ENCODE results near the gene KIFC3. TPM values are rescaled to one million over a fixed set of nuclear protein-coding genes. Genes with fewer than 3 reads are reported as not detected.

The KIFC3 gene
- total and polyA plus RNA-seq, 2 of the 13 experiments (the other 11 are each of a cell fraction or from before 2014, with no cell fraction given): 42.1 to 45.3 TPM

GRCh38 chr16:57826706-57827625 is 24.7 kb upstream of the KIFC3 start (continued):
- TF ChIP-seq ETV5 (CRISPR knock-in tag; IDR thresholded peaks at IDR 0.05; ENCODE audit: borderline replicate concordance) (peak; percentile 73), NFE2 (CRISPR knock-in tag; IDR thresholded peaks at IDR 0.05) (no peak), THRA (CRISPR knock-in tag; IDR thresholded peaks at IDR 0.05; ENCODE audit: borderline replicate concordance) (peak; percentile 99), NCOA1 (CRISPR knock-in tag; IDR thresholded peaks at IDR 0.05) (peak; percentile 91), NPAS2 (CRISPR knock-in tag; IDR thresholded peaks at IDR 0.05; ENCODE audit: borderline replicate concordance) (no peak), KLF9 (CRISPR knock-in tag; IDR thresholded peaks at IDR 0.05; ENCODE audit: low read depth) (no peak; the same call in 1 of the 2 replicates), ZNF121 (CRISPR knock-in tag; IDR thresholded peaks at IDR 0.05) (peak; percentile 59; the same call in 1 of the 2 replicates), ZNF687 (CRISPR knock-in tag; IDR thresholded peaks at IDR 0.05) (peak; percentile 99), POGZ (CRISPR knock-in tag; IDR thresholded peaks at IDR 0.05) (peak; percentile 66), SMARCC2 (IDR thresholded peaks at IDR 0.05) (no peak), ZNF350 (CRISPR knock-in tag; IDR thresholded peaks at IDR 0.05; ENCODE audit: borderline replicate concordance, low read depth) (peak; percentile 95), TCF7 (IDR thresholded peaks at IDR 0.05; ENCODE audit: low read depth) (no peak), KDM1A (CRISPR knock-in tag; IDR thresholded peaks at IDR 0.05) (no peak), RARG (CRISPR knock-in tag; IDR thresholded peaks at IDR 0.05; ENCODE audit: low read depth) (peak; percentile 93; the same call in 1 of the 2 replicates)
- TF ChIP-seq, protein P1, sequence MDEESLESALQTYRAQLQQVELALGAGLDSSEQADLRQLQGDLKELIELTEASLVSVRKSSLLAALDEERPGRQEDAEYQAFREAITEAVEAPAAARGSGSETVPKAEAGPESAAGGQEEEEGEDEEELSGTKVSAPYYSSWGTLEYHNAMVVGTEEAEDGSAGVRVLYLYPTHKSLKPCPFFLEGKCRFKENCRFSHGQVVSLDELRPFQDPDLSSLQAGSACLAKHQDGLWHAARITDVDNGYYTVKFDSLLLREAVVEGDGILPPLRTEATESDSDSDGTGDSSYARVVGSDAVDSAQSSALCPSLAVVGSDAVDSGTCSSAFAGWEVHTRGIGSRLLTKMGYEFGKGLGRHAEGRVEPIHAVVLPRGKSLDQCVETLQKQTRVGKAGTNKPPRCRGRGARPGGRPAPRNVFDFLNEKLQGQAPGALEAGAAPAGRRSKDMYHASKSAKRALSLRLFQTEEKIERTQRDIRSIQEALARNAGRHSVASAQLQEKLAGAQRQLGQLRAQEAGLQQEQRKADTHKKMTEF (CRISPR knock-in tag; IDR thresholded peaks at IDR 0.05): peak; percentile 82
- TF ChIP-seq, protein P2, sequence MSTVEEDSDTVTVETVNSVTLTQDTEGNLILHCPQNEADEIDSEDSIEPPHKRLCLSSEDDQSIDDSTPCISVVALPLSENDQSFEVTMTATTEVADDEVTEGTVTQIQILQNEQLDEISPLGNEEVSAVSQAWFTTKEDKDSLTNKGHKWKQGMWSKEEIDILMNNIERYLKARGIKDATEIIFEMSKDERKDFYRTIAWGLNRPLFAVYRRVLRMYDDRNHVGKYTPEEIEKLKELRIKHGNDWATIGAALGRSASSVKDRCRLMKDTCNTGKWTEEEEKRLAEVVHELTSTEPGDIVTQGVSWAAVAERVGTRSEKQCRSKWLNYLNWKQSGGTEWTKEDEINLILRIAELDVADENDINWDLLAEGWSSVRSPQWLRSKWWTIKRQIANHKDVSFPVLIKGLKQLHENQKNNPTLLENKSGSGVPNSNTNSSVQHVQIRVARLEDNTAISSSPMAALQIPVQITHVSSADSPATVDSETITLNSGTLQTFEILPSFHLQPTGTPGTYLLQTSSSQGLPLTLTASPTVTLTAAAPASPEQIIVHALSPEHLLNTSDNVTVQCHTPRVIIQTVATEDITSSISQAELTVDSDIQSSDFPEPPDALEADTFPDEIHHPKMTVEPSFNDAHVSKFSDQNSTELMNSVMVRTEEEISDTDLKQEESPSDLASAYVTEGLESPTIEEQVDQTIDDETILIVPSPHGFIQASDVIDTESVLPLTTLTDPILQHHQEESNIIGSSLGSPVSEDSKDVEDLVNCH (CRISPR knock-in tag; IDR thresholded peaks at IDR 0.05): 0 out of 2 replicates have a peak, but pooled peaks have one; percentile 64
- TF ChIP-seq, protein P3, sequence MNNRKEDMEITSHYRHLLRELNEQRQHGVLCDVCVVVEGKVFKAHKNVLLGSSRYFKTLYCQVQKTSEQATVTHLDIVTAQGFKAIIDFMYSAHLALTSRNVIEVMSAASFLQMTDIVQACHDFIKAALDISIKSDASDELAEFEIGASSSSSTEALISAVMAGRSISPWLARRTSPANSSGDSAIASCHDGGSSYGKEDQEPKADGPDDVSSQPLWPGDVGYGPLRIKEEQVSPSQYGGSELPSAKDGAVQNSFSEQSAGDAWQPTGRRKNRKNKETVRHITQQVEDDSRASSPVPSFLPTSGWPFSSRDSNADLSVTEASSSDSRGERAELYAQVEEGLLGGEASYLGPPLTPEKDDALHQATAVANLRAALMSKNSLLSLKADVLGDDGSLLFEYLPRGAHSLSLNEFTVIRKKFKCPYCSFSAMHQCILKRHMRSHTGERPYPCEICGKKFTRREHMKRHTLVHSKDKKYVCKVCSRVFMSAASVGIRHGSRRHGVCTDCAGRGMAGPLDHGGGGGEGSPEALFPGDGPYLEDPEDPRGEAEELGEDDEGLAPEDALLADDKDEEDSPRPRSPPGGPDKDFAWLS (CRISPR knock-in tag; IDR thresholded peaks at IDR 0.05; ENCODE audit: borderline replicate concordance): no peak

Measured in HepG2 (cell line).